H1 (cell line): ENCODE data around the gene TRIM46. TPM values are rescaled to one million over a fixed set of nuclear protein-coding genes. Genes with fewer than 3 reads are reported as not detected.
A peak's percentile ranks its signal among the peaks of the same experiment; 100 is the strongest.

Source experiments
- CTCF ChIA-PET: fragments of 300-600 bp; sonication (Branson Sonifier 250); formaldehyde crosslinking; loops from one replicate; lab custom pipeline; 2021; ENCODE audit not compliant: partially characterized antibody; lab: Charles Lee
- POLR2A ChIA-PET: fragments of 300-600 bp; sonication (Branson Sonifier 250); formaldehyde crosslinking; loops from one replicate; lab custom pipeline; 2021; ENCODE audit warnings: inconsistent platforms; ENCODE audit not compliant: partially characterized antibody; lab: Charles Lee
- DNase-seq, 2 experiments: peaks; one replicate each; pipeline versions ENCODE4 v3.0.0 to v3.0.0-alpha.2; 2010 to 2022; ENCODE audit warnings: low spot score in 2 of 2, low read depth in 1 of 2, mixed read lengths in 1 of 2
- FAIRE-seq: peaks from 2 replicates; lab custom pipeline; 2011; peaks lifted over from hg19 to GRCh38; lab: Jason Lieb, UNC
- H2AFZ ChIP-seq: 2 replicates; pipeline ENCODE4 v1.8.1; 2012; ENCODE audit warnings: low read length, inconsistent platforms
- H2AK5ac ChIP-seq: 2 replicates; pipeline ENCODE4 v1.6.1; 2013; ENCODE audit warnings: low read depth, low read length
- H2BK120ac ChIP-seq: replicated peaks from 2 replicates; pipeline ENCODE3; 2013; ENCODE audit warnings: low read depth, low read length, inconsistent platforms
- H2BK12ac ChIP-seq: 2 replicates; pipeline ENCODE4 v1.6.1; 2013; ENCODE audit warnings: low read depth, low read length
- H2BK15ac ChIP-seq: 2 replicates; pipeline ENCODE4 v1.6.1; 2013; ENCODE audit warnings: low read length
- H2BK20ac ChIP-seq: 2 replicates; pipeline ENCODE4 v1.6.1; 2013; ENCODE audit warnings: low read length
- H2BK5ac ChIP-seq: 2 replicates; pipeline ENCODE4 v1.6.1; 2013; ENCODE audit warnings: low read depth, low read length
- H3K14ac ChIP-seq: 2 replicates; pipeline ENCODE4 v1.6.1; 2013; ENCODE audit warnings: inconsistent platforms; ENCODE audit not compliant: insufficient read length
- H3K18ac ChIP-seq: 2 replicates; pipeline ENCODE4 v1.6.1; 2013; ENCODE audit warnings: low read length; ENCODE audit errors: extremely low read depth
- H3K23ac ChIP-seq: 2 replicates; pipeline ENCODE4 v1.6.1; 2013; ENCODE audit warnings: inconsistent platforms; ENCODE audit not compliant: insufficient read length
- H3K23me2 ChIP-seq: 2 replicates; pipeline ENCODE4 v1.6.1; 2013; ENCODE audit warnings: low read depth, low read length
- H3K27ac ChIP-seq: 2 replicates; pipeline ENCODE4 v1.6.1; 2011; ENCODE audit warnings: low read depth, low read length, inconsistent platforms
- H3K27me3 ChIP-seq, 4 experiments: replicated peaks in 1 of 4; 1 replicate in 1 of 4; 2 replicates in 3 of 4; pipeline versions ENCODE4 v1.6.1 to v1.8.1; 2011 to 2013; ENCODE audit warnings: low read length in 3 of 4, mild to moderate bottlenecking in 3 of 4, inconsistent platforms in 2 of 4, mixed read lengths in 2 of 4, moderate library complexity in 1 of 4; ENCODE audit not compliant: control insufficient read depth in 3 of 4, insufficient read depth in 3 of 4; ENCODE audit errors: extremely low read depth in 1 of 4
- H3K36me3 ChIP-seq, 4 experiments: 2 replicates each; pipeline versions ENCODE4 v1.6.1 to v1.8.1; 2011 to 2013; ENCODE audit warnings: mild to moderate bottlenecking in 4 of 4, low read length in 3 of 4, moderate library complexity in 2 of 4, control low read depth in 1 of 4, inconsistent platforms in 1 of 4; ENCODE audit not compliant: insufficient read depth in 4 of 4, control insufficient read depth in 2 of 4
- H3K4ac ChIP-seq: replicated peaks from 2 replicates; pipeline ENCODE3; 2013; ENCODE audit warnings: low read length, low read depth, mixed read lengths, inconsistent platforms; ENCODE audit not compliant: insufficient read length
- H3K4me1 ChIP-seq, 4 experiments: replicated peaks in 1 of 4; 1 replicate in 1 of 4; 2 replicates in 3 of 4; pipeline versions ENCODE4 v1.6.1 to v1.8.1; 2011 to 2013; ENCODE audit warnings: low read length in 3 of 4, inconsistent platforms in 2 of 4, mixed read lengths in 1 of 4; ENCODE audit not compliant: insufficient read depth in 4 of 4, control insufficient read depth in 3 of 4
- H3K4me2 ChIP-seq, 2 experiments: 2 replicates each; pipeline versions ENCODE4 v1.6.1 to v1.8.1; 2011 to 2013; ENCODE audit warnings: low read depth in 2 of 2, low read length in 2 of 2, control low read depth in 1 of 2, inconsistent platforms in 1 of 2, mild to moderate bottlenecking in 1 of 2; ENCODE audit not compliant: insufficient read depth in 1 of 2
- H3K4me3 ChIP-seq, 4 experiments: fragments of 200-600, 300-600 bp in 1 of 4; sonication (generic), shearing (Covaris generic), sonication (Bioruptor Twin) in 1 of 4; 2 replicates each; pipeline versions ENCODE4 v1.5.1 to v1.8.1; 2011 to 2016; ENCODE audit warnings: low read length in 4 of 4, low read depth in 3 of 4, control low read depth in 2 of 4, inconsistent platforms in 2 of 4, mild to moderate bottlenecking in 2 of 4, mixed read lengths in 1 of 4, moderate library complexity in 1 of 4; ENCODE audit not compliant: insufficient read depth in 2 of 4; ENCODE audit errors: extremely low read depth in 1 of 4
- H3K56ac ChIP-seq: replicated peaks from 2 replicates; pipeline ENCODE3; 2013; ENCODE audit warnings: low read depth, mild to moderate bottlenecking, mixed read lengths, low read length, inconsistent platforms; ENCODE audit not compliant: insufficient read length
- H3K79me1 ChIP-seq: 2 replicates; pipeline ENCODE4 v1.6.1; 2013; ENCODE audit warnings: low read depth, low read length, control low read depth
- H3K79me2 ChIP-seq, 2 experiments: 2 replicates each; pipeline versions ENCODE4 v1.6.1 to v1.8.1; 2012 to 2013; ENCODE audit warnings: low read length in 2 of 2, mild to moderate bottlenecking in 2 of 2, inconsistent platforms in 1 of 2; ENCODE audit not compliant: insufficient read depth in 2 of 2, control insufficient read depth in 1 of 2
- H3K9ac ChIP-seq, 4 experiments: replicated peaks in 1 of 4; 1 replicate in 1 of 4; 2 replicates in 3 of 4; pipeline versions ENCODE4 v1.6.1 to v1.8.1; 2011 to 2013; ENCODE audit warnings: low read depth in 3 of 4, low read length in 3 of 4, control low read depth in 2 of 4, mild to moderate bottlenecking in 2 of 4, moderate library complexity in 2 of 4, inconsistent platforms in 1 of 4; ENCODE audit errors: extremely low read depth in 1 of 4
- H3K9me3 ChIP-seq, 2 experiments: 2 replicates each; pipeline versions ENCODE4 v1.6.1 to v1.8.1; 2012 to 2013; ENCODE audit warnings: mild to moderate bottlenecking in 2 of 2, moderate library complexity in 2 of 2, control low read depth in 1 of 2, inconsistent platforms in 1 of 2, low read depth in 1 of 2, low read length in 1 of 2, mixed read lengths in 1 of 2; ENCODE audit not compliant: insufficient read depth in 2 of 2
- H4K20me1 ChIP-seq, 2 experiments: replicated peaks in 1 of 2; 2 replicates each; pipeline versions ENCODE3 to v1.8.1; 2011 to 2013; ENCODE audit warnings: inconsistent platforms in 2 of 2, low read length in 2 of 2, mild to moderate bottlenecking in 1 of 2; ENCODE audit not compliant: insufficient read depth in 2 of 2, control insufficient read depth in 1 of 2
- H4K5ac ChIP-seq: 2 replicates; pipeline ENCODE4 v1.6.1; 2013; ENCODE audit warnings: low read length, low read depth, mixed read lengths, inconsistent platforms; ENCODE audit not compliant: insufficient read length
- H4K8ac ChIP-seq: 2 replicates; pipeline ENCODE4 v1.8.0; 2013; ENCODE audit warnings: mild to moderate bottlenecking, moderate library complexity, low read length, inconsistent platforms; ENCODE audit not compliant: insufficient read depth; ENCODE audit errors: extremely low read depth
- H4K91ac ChIP-seq: replicated peaks from 2 replicates; pipeline ENCODE3; 2013; ENCODE audit warnings: low read length, mixed read lengths, inconsistent platforms; ENCODE audit not compliant: insufficient read length
- BRCA1 ChIP-seq: IDR thresholded peaks from 2 replicates; pipeline ENCODE4 v1.6.1; 2012; ENCODE audit warnings: low read depth, low read length, improper control_type of control experiment
- CBX5 ChIP-seq: fragments of 300-800, 300-1000 bp; sonication (generic); IDR thresholded peaks from 2 replicates; pipeline ENCODE4 v1.7.1; 2016; ENCODE audit warnings: antibody characterized with exemption, low read length, low read depth
- CBX8 ChIP-seq: fragments of 300-800, 300-1000 bp; sonication (generic); IDR thresholded peaks from 2 replicates; pipeline ENCODE4 v1.7.1; 2016; ENCODE audit warnings: low read depth, low read length, borderline replicate concordance
- CREB1 ChIP-seq: IDR thresholded peaks from 2 replicates; pipeline ENCODE4 v1.6.1; 2012; ENCODE audit warnings: inconsistent platforms
- FOSL1 ChIP-seq: IDR thresholded peaks from 2 replicates; pipeline ENCODE4 v1.6.1; 2011; ENCODE audit warnings: mild to moderate bottlenecking, low read depth, low read length, moderate library complexity; ENCODE audit not compliant: insufficient read depth
- KDM1A ChIP-seq: fragments of 200-600, 300-600 bp; sonication (generic); IDR thresholded peaks from 2 replicates; pipeline ENCODE4 v1.7.1; 2016; ENCODE audit warnings: mild to moderate bottlenecking, low read length, borderline replicate concordance
- POLR2A ChIP-seq, 2 experiments: IDR thresholded peaks; 1 replicate in 1 of 2; 2 replicates in 1 of 2; pipeline ENCODE4 v1.6.1; 2011; ENCODE audit warnings: low read depth in 2 of 2, low read length in 2 of 2, mild to moderate bottlenecking in 2 of 2; ENCODE audit errors: control extremely low read depth in 1 of 2
- POU5F1 ChIP-seq: IDR thresholded peaks from 2 replicates; pipeline ENCODE4 v1.6.1; 2011; ENCODE audit warnings: low read depth, mild to moderate bottlenecking, low read length, moderate library complexity
- RAD21 ChIP-seq, 2 experiments: IDR thresholded peaks in 1 of 2; conservative IDR thresholded peaks in 1 of 2; 2 replicates each; pipeline ENCODE4 v1.6.1; 2011; ENCODE audit warnings: low read depth in 2 of 2, low read length in 2 of 2, improper control_type of control experiment in 1 of 2, inconsistent platforms in 1 of 2, mild to moderate bottlenecking in 1 of 2, moderate library complexity in 1 of 2
- RFX5 ChIP-seq: IDR thresholded peaks from 2 replicates; pipeline ENCODE4 v1.6.1; 2011; ENCODE audit warnings: low read depth, low read length, improper control_type of control experiment, borderline replicate concordance
- SP4 ChIP-seq: IDR thresholded peaks from 2 replicates; pipeline ENCODE4 v1.6.1; 2012; ENCODE audit warnings: low read length, inconsistent platforms
- TBP ChIP-seq: IDR thresholded peaks from 2 replicates; pipeline ENCODE4 v1.6.1; 2011; ENCODE audit warnings: low read depth, low read length, improper control_type of control experiment
- WGBS, 2 experiments: shearing (Covaris generic) in 1 of 2; methylation state at CpG; one replicate each; pipeline versions ENCODE4 v1.1.6 to v1.1.7; 2013 to 2015; ENCODE audit warnings: low lambda C conversion rate in 2 of 2, mixed read lengths in 2 of 2, inconsistent platforms in 1 of 2, low coverage in 1 of 2, missing lambda C conversion rate in 1 of 2; ENCODE audit not compliant: insufficient replicate concordance in 2 of 2, insufficient coverage in 1 of 2, insufficient read length in 1 of 2; ENCODE audit errors: extremely low coverage in 1 of 2, missing lambda C conversion rate in 1 of 2; 5-methylcytosine and 5-hydroxymethylcytosine counted together
- polyA plus RNA-seq, 7 experiments: library from polyadenylated mRNA; depleted of rRNA in 3 of 7; stranded (reverse) in 5 of 7; unstranded in 2 of 7; fragments of >200 nt in 5 of 7; fragments of 200-250 nt in 2 of 7; gene quantifications; 1 replicate in 5 of 7; 2 replicates in 1 of 7; 4 replicates in 1 of 7; pipeline versions ENCODE4 v1.2.1 to v1.2.3, GENCODE V29; 2011 to 2013; ENCODE audit warnings: missing spikeins in 2 of 7, mixed read lengths in 2 of 7
- total RNA-seq: library from RNA; stranded (reverse); fragmentation: NEBNext Ultra II Directional; extraction: Animal tissue kit (Norgen Biotek cat#: 25700); gene quantifications from 2 replicates; pipeline ENCODE4 v1.2.1, GENCODE V29; 2021

TRIM46 gene
- total and polyA plus RNA-seq, 2 of the 8 experiments (the other 6 are each of a cell fraction or from before 2014, with no cell fraction given) = 15.5 to 21.6 TPM

- CTCF ChIA-PET = interaction anchor here (0.6 to 14.2 kb wide), 13 partner anchors 9 to 113 kb away, joined by 3 to 187 read pairs (median 4); partner anchors contain the start of genes KRTCAP2 and TRIM46
- H2BK20ac ChIP-seq = no peak overlapping the region
- peak overlapping the region in 1 of 4 experiments; percentile 54; a peak in 1 of 7 replicates for H3K9ac ChIP-seq
- H3K18ac ChIP-seq = no peak overlapping the region
- H3K4me1 ChIP-seq = peaks cover 0 to 18% (median 8%) of the 10 kb centered on the region in 4 experiments; a peak in 5 of 7 replicates
- peaks cover 0 to 2% of the 10 kb centered on the region in 2 experiments; a peak in 1 of 4 replicates for H3K79me2 ChIP-seq
- peak overlapping the region; percentile 49 for H4K5ac ChIP-seq
- no peak overlapping the region for H3K56ac ChIP-seq
- H3K23ac ChIP-seq = no peak overlapping the region
- H2BK12ac ChIP-seq = 0 out of 2 replicates have a peak overlapping the region, but pooled peaks have one; percentile 7
- peak overlapping the region; percentile 36; the same call in 1 of the 2 replicates for H2BK15ac ChIP-seq
- WGBS, 2 experiments = 83% methylated on average over 6 of the region's 6 CpGs; no CpG with 5 or more reads in 1 of the 2 experiments
- H3K4me2 ChIP-seq = peak overlapping the region; percentile 79 to 86
- H4K8ac ChIP-seq = no peak overlapping the region
- FAIRE-seq (no peak), DNase-seq (no peak)
- no peak overlapping the region for H2AFZ ChIP-seq
- no peak overlapping the region for H3K14ac ChIP-seq
- no peaks in the 10 kb centered on the region for H3K27me3 ChIP-seq
- H2AK5ac ChIP-seq = no peak overlapping the region
- H3K9me3 ChIP-seq = no peaks in the 10 kb centered on the region
- peak overlapping the region; percentile 67 to 89 (median 85); a peak in 5 of 8 replicates for H3K4me3 ChIP-seq
- H4K91ac ChIP-seq = no peak overlapping the region
- POLR2A ChIA-PET = interaction anchor here (0.6 to 2.4 kb wide), 10 partner anchors 7 to 57 kb away, joined by 3 to 14 read pairs (median 4); partner anchors contain the start of gene KRTCAP2
- no peak overlapping the region for H2BK120ac ChIP-seq
- peaks cover 11% of the 10 kb centered on the region; the same call in 1 of the 2 replicates for H3K23me2 ChIP-seq
- 0 out of 2 replicates have a peak overlapping the region, but pooled peaks have one; percentile 69 for H2BK5ac ChIP-seq
- H3K36me3 ChIP-seq = no peaks in the 10 kb centered on the region; a peak in 2 of 8 replicates
- H3K79me1 ChIP-seq = no peaks in the 10 kb centered on the region; the same call in 1 of the 2 replicates
- H3K27ac ChIP-seq = no peak overlapping the region
- no peak overlapping the region for H3K4ac ChIP-seq
- H4K20me1 ChIP-seq = no peaks in the 10 kb centered on the region
- TF ChIP-seq SP4 = no peak
- TF ChIP-seq KDM1A = no peak
- TF ChIP-seq POU5F1 = no peak
- no peak for TF ChIP-seq CREB1
- no peak for TF ChIP-seq CBX8
- no peak for TF ChIP-seq RAD21 (IDR thresholded peaks at IDR 0.05 in 1 of 2, conservative IDR thresholded peaks at IDR 0.05 in 1 of 2; ENCODE audit: low read depth in 2 of 2, low read length in 2 of 2)
- no peak for TF ChIP-seq RFX5
- no peak for TF ChIP-seq POLR2A (IDR thresholded peaks at IDR 0.05; ENCODE audit: control extremely low read depth in 1 of 2, low read depth in 2 of 2, low read length in 2 of 2)
- TF ChIP-seq CBX5 = no peak
- TF ChIP-seq FOSL1 = no peak
- TF ChIP-seq TBP = no peak
- no peak for TF ChIP-seq BRCA1
Measured at GRCh38 chr1:155137154-155137949, 36.3 kb upstream of the TRIM46 start.
